HepG2 (cell line): Measurements from ENCODE around the gene HELZ. TPM values are rescaled to one million over a fixed set of nuclear protein-coding genes. Genes with fewer than 3 reads are reported as not detected.

Experiments
- ADNP ChIP-seq: sonication (generic); formaldehyde crosslinking; IDR thresholded peaks from 2 replicates; pipeline ENCODE4 v1.4.0; 2020; ENCODE audit warnings: missing genetic modification reagents
- CCDC6 ChIP-seq: sonication (generic); formaldehyde crosslinking; IDR thresholded peaks from 2 replicates; pipeline ENCODE4 v1.8.1; 2022; ENCODE audit warnings: mild to moderate bottlenecking, missing genetic modification reagents, moderate library complexity
- CHD2 ChIP-seq: IDR thresholded peaks from 2 replicates; pipeline ENCODE4 v1.6.1; 2011; ENCODE audit warnings: low read depth, low read length, improper control_type of control experiment
- FIP1L1 ChIP-seq: fragments of 200-400 bp; formaldehyde crosslinking; IDR thresholded peaks from 2 replicates; pipeline ENCODE4 v1.6.1; 2018; ENCODE audit warnings: low read depth, mild to moderate bottlenecking, low read length, moderate library complexity, borderline replicate concordance; ENCODE audit not compliant: insufficient read depth
- GTF3A ChIP-seq: sonication (generic); formaldehyde crosslinking; conservative IDR thresholded peaks from 2 replicates; pipeline ENCODE4 v1.4.0; 2020; ENCODE audit warnings: mild to moderate bottlenecking, missing genetic modification reagents
- HCFC1 ChIP-seq: fragments of 150-350 bp; IDR thresholded peaks from 2 replicates; pipeline ENCODE4 v1.6.1; 2014; ENCODE audit warnings: low read depth, low read length
- MBNL3 ChIP-seq: fragments of 250-450 bp; sonication (Bioruptor Pico); conservative IDR thresholded peaks from 2 replicates; pipeline ENCODE4 v1.8.0; 2022; ENCODE audit warnings: mild to moderate bottlenecking, inconsistent platforms
- PITX1 ChIP-seq: sonication (generic); formaldehyde crosslinking; IDR thresholded peaks from 2 replicates; pipeline ENCODE4 v1.5.1; 2020; ENCODE audit warnings: mild to moderate bottlenecking, missing genetic modification reagents
- POLR2AphosphoS2 ChIP-seq: IDR thresholded peaks from 2 replicates; pipeline ENCODE4 v1.6.1; 2011; ENCODE audit warnings: low read depth, low read length, improper control_type of control experiment
- SCMH1 ChIP-seq: sonication (generic); formaldehyde crosslinking; IDR thresholded peaks from 2 replicates; pipeline ENCODE4 v1.9.0; 2021; ENCODE audit warnings: missing genetic modification reagents, mild to moderate bottlenecking, borderline replicate concordance
- SMYD3 ChIP-seq: sonication (generic); formaldehyde crosslinking; IDR thresholded peaks from 2 replicates; pipeline ENCODE4 v1.8.1; 2023; ENCODE audit warnings: mild to moderate bottlenecking, missing genetic modification reagents
- TMF1 ChIP-seq: sonication (generic); formaldehyde crosslinking; IDR thresholded peaks from 2 replicates; pipeline ENCODE4 v1.8.1; 2022; ENCODE audit warnings: low read depth, missing genetic modification reagents
- ZBTB26 ChIP-seq: IDR thresholded peaks from 2 replicates; pipeline ENCODE4 v1.6.1; 2016; ENCODE audit warnings: missing compliant biosample characterization, missing genetic modification reagents, borderline replicate concordance
- ZBTB33 ChIP-seq: sonication (generic); formaldehyde crosslinking; IDR thresholded peaks from 2 replicates; pipeline ENCODE4 v1.4.0; 2020; ENCODE audit warnings: missing genetic modification reagents
- ZFP36L2 ChIP-seq: sonication (generic); formaldehyde crosslinking; IDR thresholded peaks from 2 replicates; pipeline ENCODE4 v1.4.0; 2020; ENCODE audit warnings: missing genetic modification reagents
- ZFY ChIP-seq: sonication (generic); formaldehyde crosslinking; IDR thresholded peaks from 2 replicates; pipeline ENCODE4 v1.4.0; 2020; ENCODE audit warnings: missing genetic modification reagents
- ZMYM3 ChIP-seq: sonication (generic); formaldehyde crosslinking; IDR thresholded peaks from 2 replicates; pipeline ENCODE4 v1.5.1; 2020; ENCODE audit warnings: mild to moderate bottlenecking, missing genetic modification reagents
- ZNF558 ChIP-seq: sonication (generic); formaldehyde crosslinking; IDR thresholded peaks from 2 replicates; pipeline ENCODE4 v1.9.0; 2022; ENCODE audit warnings: mild to moderate bottlenecking, missing genetic modification reagents, borderline replicate concordance
- polyA plus RNA-seq, 8 experiments: library from polyadenylated mRNA; depleted of rRNA in 3 of 8; stranded (reverse) in 7 of 8; unstranded in 1 of 8; fragments of >200 nt; fragmentation: Illumina TruSeq in 4 of 8; extraction: Trizol in 4 of 8; gene quantifications; 2 replicates each; pipeline versions ENCODE4 v1.2.1 to v1.2.3, GENCODE V29; 2011 to 2016; ENCODE audit warnings: low read depth in 4 of 8, missing spikeins in 1 of 8, mixed read lengths in 1 of 8; ENCODE audit not compliant: insufficient read depth in 1 of 8
- total RNA-seq, 5 experiments: library from RNA; depleted of rRNA; stranded (reverse); fragments of >200 nt; fragmentation: Illumina TruSeq; extraction: Trizol; gene quantifications; 2 replicates each; pipeline ENCODE4 v1.2.3, GENCODE V29; 2016; ENCODE audit warnings: low read depth in 1 of 5
- TF ChIP-seq, protein P1 (sequence below): IDR thresholded peaks from 2 replicates; pipeline ENCODE4 v1.6.1; 2016; ENCODE audit warnings: missing genetic modification reagents, missing compliant biosample characterization
- TF ChIP-seq, protein P2 (sequence below): sonication (generic); formaldehyde crosslinking; IDR thresholded peaks from 2 replicates; pipeline ENCODE4 v1.8.0; 2022; ENCODE audit warnings: missing genetic modification reagents, mild to moderate bottlenecking, borderline replicate concordance
- TF ChIP-seq, protein P3 (sequence below): sonication (generic); formaldehyde crosslinking; conservative IDR thresholded peaks from 2 replicates; pipeline ENCODE4 v1.8.0; 2022; ENCODE audit warnings: low read depth, missing genetic modification reagents
- TF ChIP-seq, protein P4 (sequence below): sonication (generic); formaldehyde crosslinking; IDR thresholded peaks from 2 replicates; pipeline ENCODE4 v1.5.0; 2020; ENCODE audit warnings: missing genetic modification reagents

The HELZ gene
- total and polyA plus RNA-seq, 2 of the 13 experiments (the other 11 are each of a cell fraction or from before 2014, with no cell fraction given): 35.3 to 52.4 TPM

GRCh38 chr17:67245073-67245693, at the start of gene HELZ (continued):
- TF ChIP-seq ZBTB26 (CRISPR knock-in tag): no peak
- TF ChIP-seq, protein P1, sequence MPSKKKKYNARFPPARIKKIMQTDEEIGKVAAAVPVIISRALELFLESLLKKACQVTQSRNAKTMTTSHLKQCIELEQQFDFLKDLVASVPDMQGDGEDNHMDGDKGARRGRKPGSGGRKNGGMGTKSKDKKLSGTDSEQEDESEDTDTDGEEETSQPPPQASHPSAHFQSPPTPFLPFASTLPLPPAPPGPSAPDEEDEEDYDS (CRISPR knock-in tag): peak; percentile 87
- no peak for TF ChIP-seq SMYD3 (CRISPR knock-in tag)
- TF ChIP-seq CHD2: no peak
- no peak for TF ChIP-seq POLR2AphosphoS2
- peak; percentile 14; the same call in 1 of the 2 replicates for TF ChIP-seq PITX1
- TF ChIP-seq ZNF558: 0 out of 2 replicates have a peak, but pooled peaks have one; percentile 33
- peak; percentile 6; the same call in 1 of the 2 replicates for TF ChIP-seq CCDC6 (CRISPR knock-in tag)
- no peak for TF ChIP-seq SCMH1 (CRISPR knock-in tag)
- TF ChIP-seq ZMYM3 (CRISPR knock-in tag): no peak
- peak; percentile 64; the same call in 1 of the 2 replicates for TF ChIP-seq FIP1L1
- no peak for TF ChIP-seq MBNL3 (CRISPR knock-in tag)
- no peak; the same call in 1 of the 2 replicates for TF ChIP-seq ZFY
- 0 out of 2 replicates have a peak, but pooled peaks have one; percentile 17 for TF ChIP-seq GTF3A (CRISPR knock-in tag)
- TF ChIP-seq ZFP36L2: no peak
- TF ChIP-seq, protein P2, sequence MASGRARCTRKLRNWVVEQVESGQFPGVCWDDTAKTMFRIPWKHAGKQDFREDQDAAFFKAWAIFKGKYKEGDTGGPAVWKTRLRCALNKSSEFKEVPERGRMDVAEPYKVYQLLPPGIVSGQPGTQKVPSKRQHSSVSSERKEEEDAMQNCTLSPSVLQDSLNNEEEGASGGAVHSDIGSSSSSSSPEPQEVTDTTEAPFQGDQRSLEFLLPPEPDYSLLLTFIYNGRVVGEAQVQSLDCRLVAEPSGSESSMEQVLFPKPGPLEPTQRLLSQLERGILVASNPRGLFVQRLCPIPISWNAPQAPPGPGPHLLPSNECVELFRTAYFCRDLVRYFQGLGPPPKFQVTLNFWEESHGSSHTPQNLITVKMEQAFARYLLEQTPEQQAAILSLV: no peak; the same call in 1 of the 2 replicates
- TF ChIP-seq TMF1 (CRISPR knock-in tag): no peak
- TF ChIP-seq ADNP: no peak
- TF ChIP-seq ZBTB33 (CRISPR knock-in tag): no peak
- TF ChIP-seq HCFC1: no peak
- TF ChIP-seq, protein P3, sequence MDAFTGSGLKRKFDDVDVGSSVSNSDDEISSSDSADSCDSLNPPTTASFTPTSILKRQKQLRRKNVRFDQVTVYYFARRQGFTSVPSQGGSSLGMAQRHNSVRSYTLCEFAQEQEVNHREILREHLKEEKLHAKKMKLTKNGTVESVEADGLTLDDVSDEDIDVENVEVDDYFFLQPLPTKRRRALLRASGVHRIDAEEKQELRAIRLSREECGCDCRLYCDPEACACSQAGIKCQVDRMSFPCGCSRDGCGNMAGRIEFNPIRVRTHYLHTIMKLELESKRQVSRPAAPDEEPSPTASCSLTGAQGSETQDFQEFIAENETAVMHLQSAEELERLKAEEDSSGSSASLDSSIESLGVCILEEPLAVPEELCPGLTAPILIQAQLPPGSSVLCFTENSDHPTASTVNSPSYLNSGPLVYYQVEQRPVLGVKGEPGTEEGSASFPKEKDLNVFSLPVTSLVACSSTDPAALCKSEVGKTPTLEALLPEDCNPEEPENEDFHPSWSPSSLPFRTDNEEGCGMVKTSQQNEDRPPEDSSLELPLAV: peak; percentile 71; the same call in 1 of the 2 replicates
- TF ChIP-seq, protein P4, sequence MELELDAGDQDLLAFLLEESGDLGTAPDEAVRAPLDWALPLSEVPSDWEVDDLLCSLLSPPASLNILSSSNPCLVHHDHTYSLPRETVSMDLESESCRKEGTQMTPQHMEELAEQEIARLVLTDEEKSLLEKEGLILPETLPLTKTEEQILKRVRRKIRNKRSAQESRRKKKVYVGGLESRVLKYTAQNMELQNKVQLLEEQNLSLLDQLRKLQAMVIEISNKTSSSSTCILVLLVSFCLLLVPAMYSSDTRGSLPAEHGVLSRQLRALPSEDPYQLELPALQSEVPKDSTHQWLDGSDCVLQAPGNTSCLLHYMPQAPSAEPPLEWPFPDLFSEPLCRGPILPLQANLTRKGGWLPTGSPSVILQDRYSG (CRISPR knock-in tag): no peak
